H9 (cell line): ENCODE data around the gene PDE1A. TPM values are rescaled to one million over a fixed set of nuclear protein-coding genes. Genes with fewer than 3 reads are reported as not detected.

Experiments
- DNase-seq: peaks from one replicate; pipeline ENCODE4 v3.0.0-alpha.2; 2017
- H2AFZ ChIP-seq: one replicate; pipeline ENCODE4 v1.6.1; 2013; ENCODE audit warnings: mild to moderate bottlenecking, low read length, control low read depth, moderate library complexity
- H2AK5ac ChIP-seq: 2 replicates; pipeline ENCODE4 v1.6.1; 2013; ENCODE audit warnings: low read length, control low read depth, mixed read lengths; ENCODE audit not compliant: insufficient read length
- H2BK120ac ChIP-seq: one replicate; pipeline ENCODE4 v1.6.1; 2013; ENCODE audit warnings: low read depth, mild to moderate bottlenecking, low read length, control low read depth, inconsistent platforms; ENCODE audit not compliant: poor library complexity, severe bottlenecking
- H2BK12ac ChIP-seq: 2 replicates; pipeline ENCODE4 v1.6.1; 2013; ENCODE audit warnings: low read length, control low read depth, mixed read lengths, low read depth; ENCODE audit not compliant: insufficient read length
- H2BK15ac ChIP-seq: 2 replicates; pipeline ENCODE4 v1.6.1; 2013; ENCODE audit warnings: low read depth, low read length, control low read depth
- H2BK20ac ChIP-seq: one replicate; pipeline ENCODE4 v1.6.1; 2013; ENCODE audit warnings: low read depth, mild to moderate bottlenecking, low read length, control low read depth, inconsistent platforms; ENCODE audit not compliant: poor library complexity, severe bottlenecking
- H2BK5ac ChIP-seq: 2 replicates; pipeline ENCODE4 v1.6.1; 2013; ENCODE audit warnings: low read length, control low read depth, mixed read lengths; ENCODE audit not compliant: insufficient read length
- H3K14ac ChIP-seq: 2 replicates; pipeline ENCODE4 v1.6.1; 2013; ENCODE audit warnings: low read length, control low read depth; ENCODE audit not compliant: insufficient read depth
- H3K18ac ChIP-seq: 2 replicates; pipeline ENCODE4 v1.6.1; 2013; ENCODE audit warnings: low read depth, mild to moderate bottlenecking, mixed read lengths, low read length, control low read depth; ENCODE audit not compliant: insufficient read length
- H3K23ac ChIP-seq: 2 replicates; pipeline ENCODE4 v1.6.1; 2013; ENCODE audit warnings: low read length, control low read depth, mixed read lengths, low read depth; ENCODE audit not compliant: insufficient read length
- H3K23me2 ChIP-seq: 2 replicates; pipeline ENCODE4 v1.6.1; 2013; ENCODE audit warnings: low read depth, mild to moderate bottlenecking, mixed read lengths, low read length, control low read depth; ENCODE audit not compliant: insufficient read length, poor library complexity, severe bottlenecking
- H3K27ac ChIP-seq: 2 replicates; pipeline ENCODE4 v1.5.1; 2013; ENCODE audit warnings: low read length, control low read depth, mixed read lengths, low read depth; ENCODE audit not compliant: insufficient read length
- H3K27me3 ChIP-seq: 2 replicates; pipeline ENCODE4 v1.6.1; 2013; ENCODE audit warnings: low read length, control low read depth, inconsistent platforms; ENCODE audit not compliant: insufficient read depth
- H3K4ac ChIP-seq: 2 replicates; pipeline ENCODE4 v1.6.1; 2013; ENCODE audit warnings: low read depth, mild to moderate bottlenecking, control low read depth, inconsistent platforms, low read length, moderate library complexity
- H3K4me1 ChIP-seq: 2 replicates; pipeline ENCODE4 v1.6.1; 2013; ENCODE audit warnings: low read length, control low read depth, inconsistent platforms; ENCODE audit not compliant: insufficient read depth
- H3K4me2 ChIP-seq: 2 replicates; pipeline ENCODE4 v1.6.1; 2013; ENCODE audit warnings: low read length, control low read depth, mixed read lengths; ENCODE audit not compliant: insufficient read length, insufficient read depth
- H3K56ac ChIP-seq: 2 replicates; pipeline ENCODE4 v1.6.1; 2013; ENCODE audit warnings: low read depth, mild to moderate bottlenecking, mixed read lengths, low read length, control low read depth; ENCODE audit not compliant: insufficient read length
- H3K79me1 ChIP-seq: 2 replicates; pipeline ENCODE4 v1.6.1; 2013; ENCODE audit warnings: low read depth, mild to moderate bottlenecking, moderate library complexity, low read length, control low read depth, inconsistent platforms; ENCODE audit not compliant: insufficient read depth, poor library complexity, severe bottlenecking
- H3K79me2 ChIP-seq: 2 replicates; pipeline ENCODE4 v1.6.1; 2013; ENCODE audit warnings: low read length, control low read depth, inconsistent platforms; ENCODE audit not compliant: insufficient read depth
- H3K9ac ChIP-seq: 2 replicates; pipeline ENCODE4 v1.6.1; 2013; ENCODE audit warnings: low read length, control low read depth, mixed read lengths; ENCODE audit not compliant: insufficient read length; ENCODE audit errors: extremely low read depth
- H3K9me3 ChIP-seq: one replicate; pipeline ENCODE4 v1.6.1; 2013; ENCODE audit warnings: low read depth, low read length, inconsistent platforms; ENCODE audit not compliant: control insufficient read depth
- H3T11ph ChIP-seq: one replicate; pipeline ENCODE4 v1.6.1; 2013; ENCODE audit warnings: mild to moderate bottlenecking, low read length, control low read depth, inconsistent platforms
- H4K20me1 ChIP-seq: one replicate; pipeline ENCODE4 v1.6.1; 2013; ENCODE audit not compliant: control insufficient read depth, insufficient read length, insufficient read depth
- H4K5ac ChIP-seq: 2 replicates; pipeline ENCODE4 v1.6.1; 2013; ENCODE audit warnings: low read depth, mild to moderate bottlenecking, mixed read lengths, low read length, control low read depth; ENCODE audit not compliant: insufficient read length
- H4K8ac ChIP-seq: replicated peaks from 2 replicates; pipeline ENCODE4 v1.6.1; 2013; ENCODE audit warnings: low read length, control low read depth, mixed read lengths, low read depth; ENCODE audit not compliant: insufficient read length
- H4K91ac ChIP-seq: 2 replicates; pipeline ENCODE4 v1.6.1; 2013; ENCODE audit warnings: low read depth, mild to moderate bottlenecking, moderate library complexity, mixed read lengths, low read length, control low read depth; ENCODE audit not compliant: insufficient read length
- H3K27ac Mint-ChIP-seq, 3 experiments: 2 replicates in 2 of 3; 3 replicates in 1 of 3; pipeline ENCODE4 v1.8.0; 2020 to 2021; ENCODE audit warnings: mixed read lengths in 3 of 3, mild to moderate bottlenecking in 1 of 3, moderate library complexity in 1 of 3
- H3K27me3 Mint-ChIP-seq: 2 replicates; pipeline ENCODE4 v1.8.0; 2021; ENCODE audit warnings: low read depth, mild to moderate bottlenecking, moderate library complexity, mixed read lengths
- H3K36me3 Mint-ChIP-seq, 3 experiments: 2 replicates in 2 of 3; 3 replicates in 1 of 3; pipeline ENCODE4 v1.8.0; 2020 to 2021; ENCODE audit warnings: low read depth in 3 of 3, mixed read lengths in 3 of 3; ENCODE audit not compliant: insufficient read depth in 1 of 3
- H3K4me1 Mint-ChIP-seq, 2 experiments: 2 replicates each; pipeline ENCODE4 v1.8.0; 2020; ENCODE audit warnings: mixed read lengths in 2 of 2
- H3K4me3 Mint-ChIP-seq, 2 experiments: 2 replicates in 1 of 2; 3 replicates in 1 of 2; pipeline ENCODE4 v1.8.0; 2020 to 2021; ENCODE audit warnings: mild to moderate bottlenecking in 2 of 2, mixed read lengths in 2 of 2, moderate library complexity in 1 of 2
- H3K9me3 Mint-ChIP-seq, 2 experiments: 2 replicates in 1 of 2; 3 replicates in 1 of 2; pipeline ENCODE4 v1.8.0; 2020; ENCODE audit warnings: mild to moderate bottlenecking in 2 of 2, mixed read lengths in 2 of 2, moderate library complexity in 1 of 2
- WGBS: extraction: QIAGEN DNeasy Blood & Tissue Kit; methylation state at CpG from one replicate; pipeline ENCODE4 v1.1.7; 2013; ENCODE audit warnings: missing lambda C conversion rate, low lambda C conversion rate, mixed read lengths; ENCODE audit not compliant: insufficient read length; ENCODE audit errors: extremely low coverage; 5-methylcytosine and 5-hydroxymethylcytosine counted together
- total RNA-seq: library from RNA; stranded (reverse); gene quantifications from 2 replicates; pipeline ENCODE4 v1.2.1, GENCODE V29; 2021
- TF ChIP-seq, protein P1 (sequence below): fragments of 200-600 bp; sonication (generic); conservative IDR thresholded peaks from 3 replicates; pipeline ENCODE4 v1.8.0; 2021; ENCODE audit warnings: antibody characterized with exemption, mild to moderate bottlenecking

The PDE1A gene
- total RNA-seq, 1 experiment from 2014 or later = 0.11 TPM

DNA sequence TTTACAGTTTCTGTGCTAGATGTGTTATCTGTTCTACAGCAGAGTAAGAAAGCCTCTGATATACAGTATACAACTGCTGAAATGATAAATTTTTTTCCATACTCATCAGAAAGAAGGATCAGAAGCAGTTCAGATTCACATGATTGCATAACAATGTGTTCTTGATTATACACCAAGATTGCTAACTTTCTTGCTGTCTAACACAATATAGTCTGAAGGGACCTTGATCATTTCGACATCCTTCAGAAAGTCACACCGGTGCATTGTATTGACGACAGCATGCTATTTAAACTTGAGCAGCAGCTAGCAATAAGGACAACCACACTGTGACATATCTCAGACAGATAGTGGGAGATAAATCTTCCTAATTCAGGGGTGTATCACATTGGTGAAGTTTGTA lies 127.2 kb downstream of the PDE1A start:
- Histone ChIP-seq H3K27ac (no peak overlapping the region), H2BK12ac (no peak overlapping the region), H3K79me2 (no peaks in the 10 kb centered on the region), H3K56ac (no peak overlapping the region), H3K23me2 (no peaks in the 10 kb centered on the region), H3K9me3 (no peaks in the 10 kb centered on the region), H3T11ph (no peak overlapping the region), H2AK5ac (no peak overlapping the region), H2AFZ (no peak overlapping the region), H3K4ac (no peak overlapping the region), H4K91ac (no peak overlapping the region), H3K9ac (no peak overlapping the region), H4K20me1 (no peaks in the 10 kb centered on the region), H3K4me1 (no peaks in the 10 kb centered on the region), H2BK20ac (no peak overlapping the region), H3K27me3 (no peaks in the 10 kb centered on the region; the same call in 1 of the 2 replicates), H2BK120ac (no peak overlapping the region), H2BK15ac (no peak overlapping the region), H3K4me2 (no peak overlapping the region), H2BK5ac (no peak overlapping the region), H3K79me1 (no peaks in the 10 kb centered on the region), H3K14ac (no peak overlapping the region), H3K18ac (no peak overlapping the region), H4K5ac (no peak overlapping the region), H4K8ac (no peak overlapping the region), H3K23ac (no peak overlapping the region)
- Mint-ChIP-seq H3K27ac (no peak overlapping the region), H3K36me3 (no peaks in the 10 kb centered on the region; a peak in 1 of 7 replicates), H3K4me1 (no peaks in the 10 kb centered on the region), H3K27me3 (no peaks in the 10 kb centered on the region), H3K9me3 (no peaks in the 10 kb centered on the region), H3K4me3 (no peak overlapping the region)
- no peak for DNase-seq
- WGBS = no CpG with 5 or more reads among the region's 3 CpGs
- TF ChIP-seq, protein P1, sequence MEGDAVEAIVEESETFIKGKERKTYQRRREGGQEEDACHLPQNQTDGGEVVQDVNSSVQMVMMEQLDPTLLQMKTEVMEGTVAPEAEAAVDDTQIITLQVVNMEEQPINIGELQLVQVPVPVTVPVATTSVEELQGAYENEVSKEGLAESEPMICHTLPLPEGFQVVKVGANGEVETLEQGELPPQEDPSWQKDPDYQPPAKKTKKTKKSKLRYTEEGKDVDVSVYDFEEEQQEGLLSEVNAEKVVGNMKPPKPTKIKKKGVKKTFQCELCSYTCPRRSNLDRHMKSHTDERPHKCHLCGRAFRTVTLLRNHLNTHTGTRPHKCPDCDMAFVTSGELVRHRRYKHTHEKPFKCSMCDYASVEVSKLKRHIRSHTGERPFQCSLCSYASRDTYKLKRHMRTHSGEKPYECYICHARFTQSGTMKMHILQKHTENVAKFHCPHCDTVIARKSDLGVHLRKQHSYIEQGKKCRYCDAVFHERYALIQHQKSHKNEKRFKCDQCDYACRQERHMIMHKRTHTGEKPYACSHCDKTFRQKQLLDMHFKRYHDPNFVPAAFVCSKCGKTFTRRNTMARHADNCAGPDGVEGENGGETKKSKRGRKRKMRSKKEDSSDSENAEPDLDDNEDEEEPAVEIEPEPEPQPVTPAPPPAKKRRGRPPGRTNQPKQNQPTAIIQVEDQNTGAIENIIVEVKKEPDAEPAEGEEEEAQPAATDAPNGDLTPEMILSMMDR = no peak
